ENCODE data around the gene CRYBG2. TPM values are rescaled to one million over a fixed set of nuclear protein-coding genes. Genes with fewer than 3 reads are reported as not detected.

CRYBG2 gene
- total RNA-seq, 1 donor from 2014 or later = 0.83 TPM

DNA sequence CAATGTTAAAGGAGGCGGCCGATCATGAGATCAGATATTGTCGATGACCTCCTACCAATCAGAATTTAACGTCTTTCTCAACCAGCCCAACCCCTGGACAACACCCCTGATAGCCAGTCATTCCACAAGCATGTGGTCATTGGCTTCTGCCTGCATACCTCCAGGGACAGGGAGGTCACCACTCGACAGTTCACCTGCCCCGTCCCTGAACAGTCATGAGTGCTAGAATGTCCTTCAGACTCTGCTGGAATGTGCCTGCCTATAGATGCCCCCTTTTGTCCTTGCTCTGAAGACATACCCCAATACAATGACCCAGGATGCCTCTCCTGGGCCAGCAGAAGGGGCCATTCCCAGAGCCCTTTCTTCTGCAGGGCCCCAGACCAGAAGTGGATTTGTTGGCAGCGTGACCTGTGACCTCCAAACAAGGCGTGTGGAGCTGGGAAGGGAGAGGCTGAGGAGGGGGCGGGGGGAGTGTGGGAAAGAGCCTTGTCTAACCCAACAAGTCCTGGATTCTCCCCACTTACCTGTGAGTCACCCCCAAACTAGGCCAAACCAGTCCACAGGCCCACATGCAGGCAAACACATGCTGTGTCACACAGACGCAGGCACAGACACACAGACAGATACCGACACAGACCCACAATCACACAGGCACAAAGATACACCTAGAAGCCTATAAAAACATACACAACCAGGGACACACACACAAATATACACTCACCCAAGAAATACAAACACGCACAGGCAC, 2.2 kb downstream of the CRYBG2 start:
- no peak overlapping the region for H3K27ac Mint-ChIP-seq
- H3K4me1 Mint-ChIP-seq (ENCODE audit: low read depth) = peaks cover 7% of the 10 kb centered on the region
- peaks cover 2% of the 10 kb centered on the region for H3K36me3 Mint-ChIP-seq (ENCODE audit: low read depth)
- no peak for DNase-seq (ENCODE audit: low spot score)
- H3K27me3 Mint-ChIP-seq (ENCODE audit: insufficient read depth) = peaks cover 4% of the 10 kb centered on the region
- intact Hi-C loops (cut with micrococcal nuclease) = no loop called here
- no peak overlapping the region for H3K4me3 Mint-ChIP-seq
- H3K9me3 Mint-ChIP-seq = no peaks in the 10 kb centered on the region

GRCh38 chr1:26350701-26351589, 3.0 kb downstream of the CRYBG2 start:
- Mint-ChIP-seq H3K27me3 (ENCODE audit: insufficient read depth) (peaks cover 5% of the 10 kb centered on the region), H3K36me3 (ENCODE audit: low read depth) (peaks cover 2% of the 10 kb centered on the region), H3K27ac (no peak overlapping the region), H3K4me1 (ENCODE audit: low read depth) (peaks cover 6% of the 10 kb centered on the region), H3K9me3 (no peaks in the 10 kb centered on the region), H3K4me3 (no peak overlapping the region)
- intact Hi-C loops (cut with micrococcal nuclease) = no loop called here
- DNase-seq (ENCODE audit: low spot score) = no peak

- Mint-ChIP-seq H3K36me3 (ENCODE audit: low read depth) (no peaks in the 10 kb centered on the region), H3K4me3 (no peak overlapping the region), H3K27me3 (ENCODE audit: insufficient read depth) (peaks cover 5% of the 10 kb centered on the region), H3K9me3 (no peaks in the 10 kb centered on the region), H3K27ac (no peak overlapping the region), H3K4me1 (ENCODE audit: low read depth) (no peaks in the 10 kb centered on the region)
- intact Hi-C loops (cut with micrococcal nuclease) = no loop called here
- no peak for DNase-seq (ENCODE audit: low spot score)
Observed at GRCh38 chr1:26350343-26350700, 3.6 kb downstream of the CRYBG2 start.

- Mint-ChIP-seq H3K27ac (no peak overlapping the region), H3K4me1 (ENCODE audit: low read depth) (no peaks in the 10 kb centered on the region), H3K36me3 (ENCODE audit: low read depth) (no peaks in the 10 kb centered on the region), H3K27me3 (ENCODE audit: insufficient read depth) (peaks cover 5% of the 10 kb centered on the region), H3K4me3 (no peak overlapping the region), H3K9me3 (no peaks in the 10 kb centered on the region)
- no peak for DNase-seq (ENCODE audit: low spot score)
- intact Hi-C loops (cut with micrococcal nuclease) = no loop called here
Observed at GRCh38 chr1:26349877-26350244, 4.1 kb downstream of the CRYBG2 start.

GRCh38 chr1:26349188-26349876, 4.6 kb downstream of the CRYBG2 start:
- Mint-ChIP-seq H3K36me3 (ENCODE audit: low read depth) (no peaks in the 10 kb centered on the region), H3K4me3 (no peak overlapping the region), H3K27ac (no peak overlapping the region), H3K4me1 (ENCODE audit: low read depth) (no peaks in the 10 kb centered on the region), H3K9me3 (no peaks in the 10 kb centered on the region), H3K27me3 (ENCODE audit: insufficient read depth) (peaks cover 5% of the 10 kb centered on the region)
- DNase-seq (ENCODE audit: low spot score) = no peak
- intact Hi-C loops (cut with micrococcal nuclease) = no loop called here

GRCh38 chr1:26346274-26347033, 7.5 kb downstream of the CRYBG2 start:
- no peak for DNase-seq (ENCODE audit: low spot score)
- Mint-ChIP-seq H3K27me3 (ENCODE audit: insufficient read depth) (peaks cover 7% of the 10 kb centered on the region), H3K9me3 (no peaks in the 10 kb centered on the region), H3K36me3 (ENCODE audit: low read depth) (no peaks in the 10 kb centered on the region), H3K27ac (no peak overlapping the region), H3K4me1 (ENCODE audit: low read depth) (no peaks in the 10 kb centered on the region), H3K4me3 (no peak overlapping the region)
- intact Hi-C loops (cut with micrococcal nuclease) = no loop called here

DNA sequence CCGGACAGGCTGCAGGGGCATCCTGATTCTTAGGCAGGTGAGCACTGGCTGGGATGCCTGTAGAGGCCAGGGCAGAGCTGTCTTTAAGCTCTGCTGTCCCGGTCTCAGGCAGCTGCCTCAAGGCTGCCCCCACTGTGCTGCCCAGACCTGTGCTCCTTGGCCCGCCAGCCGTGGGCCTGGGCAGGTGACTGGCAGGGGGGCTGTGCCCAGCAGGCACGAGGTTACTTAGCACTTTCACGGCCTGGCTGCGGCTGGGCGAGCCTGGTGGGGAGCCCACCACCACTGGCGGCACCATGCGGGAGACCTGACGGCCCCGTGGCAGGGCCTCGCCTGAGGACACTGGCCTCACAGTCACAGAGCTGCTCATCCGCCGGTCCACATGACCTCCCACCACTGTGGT, 8.2 kb downstream of the CRYBG2 start:
- Mint-ChIP-seq H3K36me3 (ENCODE audit: low read depth) (no peaks in the 10 kb centered on the region), H3K27ac (no peak overlapping the region), H3K4me3 (no peak overlapping the region), H3K9me3 (no peaks in the 10 kb centered on the region), H3K4me1 (ENCODE audit: low read depth) (no peaks in the 10 kb centered on the region), H3K27me3 (ENCODE audit: insufficient read depth) (peaks cover 10% of the 10 kb centered on the region)
- intact Hi-C loops (cut with micrococcal nuclease) = no loop called here
- no peak for DNase-seq (ENCODE audit: low spot score)

DNA sequence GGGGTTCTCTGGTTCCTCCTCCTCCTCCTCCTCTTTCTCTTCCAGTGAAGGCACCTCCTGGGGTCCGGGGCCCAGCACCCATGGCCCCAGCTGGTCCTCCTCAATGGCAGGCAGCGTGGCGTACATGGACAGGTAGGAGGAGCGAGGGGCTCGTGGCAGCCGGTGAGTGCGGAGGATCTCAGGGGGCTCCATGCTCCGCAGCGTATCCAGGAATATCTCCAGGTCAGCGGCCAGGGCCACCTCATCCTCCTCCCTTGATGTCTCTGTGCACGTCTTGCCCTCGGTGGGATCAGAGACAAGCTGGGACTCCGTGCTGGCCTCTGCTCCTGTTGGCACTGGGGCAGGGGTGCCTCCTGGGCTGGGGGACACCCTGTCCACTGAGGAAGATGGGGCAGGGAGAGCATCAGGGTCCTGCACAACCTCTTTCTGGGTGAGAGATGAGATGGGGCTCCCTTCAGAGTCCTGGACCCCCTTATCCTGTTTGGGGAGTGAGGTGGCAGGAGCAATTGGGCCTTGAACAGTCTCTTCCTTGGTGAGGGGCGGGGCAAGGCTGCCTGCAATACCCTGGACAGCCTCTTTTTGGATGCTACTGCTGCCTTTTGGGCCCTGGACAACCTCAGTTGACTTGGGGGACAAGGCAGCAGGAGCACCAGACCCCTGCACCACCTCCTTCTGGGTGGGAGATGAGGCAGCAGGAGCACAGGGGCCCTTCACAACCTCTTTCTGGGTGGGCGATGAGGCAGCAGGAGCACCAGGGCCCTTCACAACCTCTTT, 9.6 kb downstream of the CRYBG2 start:
- Mint-ChIP-seq H3K27ac (no peak overlapping the region), H3K27me3 (ENCODE audit: insufficient read depth) (peaks cover 10% of the 10 kb centered on the region), H3K9me3 (no peaks in the 10 kb centered on the region), H3K4me3 (no peak overlapping the region), H3K36me3 (ENCODE audit: low read depth) (no peaks in the 10 kb centered on the region), H3K4me1 (ENCODE audit: low read depth) (no peaks in the 10 kb centered on the region)
- intact Hi-C loops (cut with micrococcal nuclease) = no loop called here
- no peak for DNase-seq (ENCODE audit: low spot score)

- H3K27me3 Mint-ChIP-seq (ENCODE audit: insufficient read depth) = peaks cover 21% of the 10 kb centered on the region
- no peaks in the 10 kb centered on the region for H3K9me3 Mint-ChIP-seq
- H3K27ac Mint-ChIP-seq = no peak overlapping the region
- intact Hi-C loops (cut with micrococcal nuclease) = no loop called here
- no peaks in the 10 kb centered on the region for H3K36me3 Mint-ChIP-seq (ENCODE audit: low read depth)
- peaks cover 9% of the 10 kb centered on the region for H3K4me1 Mint-ChIP-seq (ENCODE audit: low read depth)
- no peak for DNase-seq (ENCODE audit: low spot score)
- no peak overlapping the region for H3K4me3 Mint-ChIP-seq
Observed at GRCh38 chr1:26340047-26340481, 13.9 kb downstream of the CRYBG2 start.

DNA sequence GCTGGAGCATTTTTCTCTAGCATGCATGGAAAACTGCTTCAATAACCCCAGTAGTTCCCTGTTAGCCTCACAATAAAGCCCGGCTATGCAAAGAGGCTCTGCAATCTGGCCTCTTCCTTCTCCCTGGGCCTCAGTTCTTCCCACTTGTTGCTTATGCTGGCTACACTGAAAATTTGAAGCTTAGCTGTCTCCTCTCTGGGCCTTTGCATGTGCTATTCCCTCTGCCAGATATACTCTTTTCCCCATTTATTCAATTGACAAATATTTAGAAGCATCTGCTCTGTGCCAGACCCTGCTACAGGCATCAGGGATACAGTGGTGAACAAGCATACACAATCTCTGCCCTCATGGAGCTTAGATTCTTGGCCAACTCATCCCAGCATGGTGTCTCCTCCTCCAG, 15.3 kb downstream of the CRYBG2 start:
- Mint-ChIP-seq H3K4me1 (ENCODE audit: low read depth) (peaks cover 9% of the 10 kb centered on the region), H3K36me3 (ENCODE audit: low read depth) (no peaks in the 10 kb centered on the region), H3K4me3 (no peak overlapping the region), H3K27me3 (ENCODE audit: insufficient read depth) (peaks cover 31% of the 10 kb centered on the region), H3K9me3 (no peaks in the 10 kb centered on the region), H3K27ac (no peak overlapping the region)
- no peak for DNase-seq (ENCODE audit: low spot score)
- intact Hi-C loops (cut with micrococcal nuclease) = no loop called here

DNA sequence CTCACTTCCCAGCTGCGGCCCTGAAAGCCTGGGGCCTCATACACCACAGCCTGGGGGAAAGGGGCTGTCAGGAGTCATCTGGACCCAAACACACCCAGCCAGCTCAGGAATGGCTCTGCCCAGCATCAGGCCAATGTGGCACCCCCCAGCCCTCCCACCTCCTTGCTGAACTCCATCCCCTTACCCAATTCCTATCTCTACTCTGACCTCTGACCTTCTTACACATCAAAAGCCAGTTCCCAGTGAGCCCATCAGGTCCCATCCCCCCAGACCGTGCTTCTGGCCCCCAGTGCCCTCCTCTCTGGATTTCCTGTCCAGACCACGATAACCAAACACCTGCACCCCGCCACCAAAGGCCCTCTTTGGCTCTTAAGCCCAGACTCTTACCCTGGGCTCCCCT, 16.3 kb downstream of the CRYBG2 start:
- H3K27ac Mint-ChIP-seq = no peak overlapping the region
- DNase-seq (ENCODE audit: low spot score) = no peak
- no peak overlapping the region for H3K4me3 Mint-ChIP-seq
- peaks cover 9% of the 10 kb centered on the region for H3K4me1 Mint-ChIP-seq (ENCODE audit: low read depth)
- no peaks in the 10 kb centered on the region for H3K36me3 Mint-ChIP-seq (ENCODE audit: low read depth)
- H3K27me3 Mint-ChIP-seq (ENCODE audit: insufficient read depth) = peaks cover 30% of the 10 kb centered on the region
- intact Hi-C loops (cut with micrococcal nuclease) = loop anchor here (2.0 kb wide), 1 partner anchor 17 kb away; the partner anchor contains the start of gene CRYBG2
- no peaks in the 10 kb centered on the region for H3K9me3 Mint-ChIP-seq

DNA sequence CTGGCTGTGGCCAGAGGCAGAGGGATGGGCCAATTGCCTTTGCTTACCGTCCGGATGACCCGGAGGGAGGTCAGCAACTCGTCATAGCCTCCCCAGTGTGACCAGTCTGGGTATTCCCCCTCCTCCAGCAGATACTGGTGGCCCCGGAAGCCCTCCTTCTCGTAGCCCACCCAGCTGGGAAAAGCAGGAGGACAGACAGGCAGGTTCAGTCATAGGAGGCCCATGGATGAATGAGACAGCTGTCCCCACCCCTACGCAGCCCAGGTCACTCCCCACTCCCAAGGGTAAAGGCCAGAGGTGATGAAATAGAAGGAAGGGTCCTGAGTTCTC, 16.8 kb downstream of the CRYBG2 start:
- Mint-ChIP-seq H3K4me1 (ENCODE audit: low read depth) (peaks cover 9% of the 10 kb centered on the region), H3K9me3 (no peaks in the 10 kb centered on the region), H3K4me3 (peak overlapping the region; percentile 33), H3K27me3 (ENCODE audit: insufficient read depth) (peaks cover 28% of the 10 kb centered on the region), H3K36me3 (ENCODE audit: low read depth) (no peaks in the 10 kb centered on the region), H3K27ac (no peak overlapping the region)
- DNase-seq (ENCODE audit: low spot score) = no peak
- intact Hi-C loops (cut with micrococcal nuclease) = loop anchor here (2.0 kb wide), 1 partner anchor 18 kb away; the partner anchor contains the start of gene CRYBG2

All from activated T-helper 1 cell treated with anti-CD3 and anti-CD28 coated beads, Interleukin-12 subunit alpha, Interleukin-12 subunit beta, Interleukin-2, Interleukin-4 antibody, amounts not matched to agents 30 ng/mL and 10 ng/mL and 1 ng/mL, durations not matched to agents 14 hours and 24 hours and 36 hours (primary cell).